Omental fat pad (tissue), 4 donors: ENCODE data around the gene TCF4. TPM values are rescaled to one million over a fixed set of nuclear protein-coding genes. Genes with fewer than 3 reads are reported as not detected.

Experiments used
- ATAC-seq: fragments of 150-250 bp; one replicate; pipeline ENCODE4 v1.9.1; 2016; ENCODE audit warnings: mild to moderate bottlenecking, moderate library complexity; ENCODE audit not compliant: low FRiP score
- DNase-seq: peaks from one replicate; pipeline ENCODE4 v3.0.0-alpha.2; 2019; ENCODE audit warnings: low spot score
- total RNA-seq, 4 donors: library from RNA; depleted of rRNA; stranded (reverse); fragments of >200 nt; gene quantifications; one replicate each; pipeline ENCODE4 v1.1.0, GENCODE V29; 2016
- TF ChIP-seq, protein P1 (sequence below), 3 donors: fragments of 450-650 bp; IDR thresholded peaks; one replicate each; pipeline ENCODE4 v1.5.1; 2016 to 2017; ENCODE audit warnings: antibody characterized with exemption in 3 of 3, mild to moderate bottlenecking in 3 of 3, moderate library complexity in 2 of 3

Gene TCF4
- total RNA-seq, 4 donors from 2014 or later: 113 to 381 (median 141) TPM

DNA sequence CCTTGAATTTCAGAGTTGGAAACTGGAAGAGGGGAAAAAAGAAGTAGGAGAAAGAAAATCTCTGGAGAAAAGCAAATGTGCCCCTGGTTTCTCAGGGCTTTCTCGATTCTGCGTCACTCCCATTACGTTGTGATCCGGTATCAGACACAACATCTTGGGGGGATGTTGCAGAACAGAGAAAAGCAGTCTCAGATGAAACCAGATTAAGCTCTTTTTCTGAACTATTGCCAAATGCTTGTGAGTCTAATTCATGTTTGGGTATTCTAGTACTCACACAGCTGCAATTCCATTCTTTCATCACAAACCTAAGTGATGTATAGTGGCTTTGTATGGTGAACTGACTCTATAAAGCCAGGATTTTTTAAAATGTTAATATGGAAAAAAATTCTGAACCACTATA lies 233.2 kb downstream of the TCF4 start:
- DNase-seq (no peak), ATAC-seq (no peak)
- TF ChIP-seq, protein P1, sequence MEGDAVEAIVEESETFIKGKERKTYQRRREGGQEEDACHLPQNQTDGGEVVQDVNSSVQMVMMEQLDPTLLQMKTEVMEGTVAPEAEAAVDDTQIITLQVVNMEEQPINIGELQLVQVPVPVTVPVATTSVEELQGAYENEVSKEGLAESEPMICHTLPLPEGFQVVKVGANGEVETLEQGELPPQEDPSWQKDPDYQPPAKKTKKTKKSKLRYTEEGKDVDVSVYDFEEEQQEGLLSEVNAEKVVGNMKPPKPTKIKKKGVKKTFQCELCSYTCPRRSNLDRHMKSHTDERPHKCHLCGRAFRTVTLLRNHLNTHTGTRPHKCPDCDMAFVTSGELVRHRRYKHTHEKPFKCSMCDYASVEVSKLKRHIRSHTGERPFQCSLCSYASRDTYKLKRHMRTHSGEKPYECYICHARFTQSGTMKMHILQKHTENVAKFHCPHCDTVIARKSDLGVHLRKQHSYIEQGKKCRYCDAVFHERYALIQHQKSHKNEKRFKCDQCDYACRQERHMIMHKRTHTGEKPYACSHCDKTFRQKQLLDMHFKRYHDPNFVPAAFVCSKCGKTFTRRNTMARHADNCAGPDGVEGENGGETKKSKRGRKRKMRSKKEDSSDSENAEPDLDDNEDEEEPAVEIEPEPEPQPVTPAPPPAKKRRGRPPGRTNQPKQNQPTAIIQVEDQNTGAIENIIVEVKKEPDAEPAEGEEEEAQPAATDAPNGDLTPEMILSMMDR (IDR thresholded peaks at IDR 0.05): no peak

DNA sequence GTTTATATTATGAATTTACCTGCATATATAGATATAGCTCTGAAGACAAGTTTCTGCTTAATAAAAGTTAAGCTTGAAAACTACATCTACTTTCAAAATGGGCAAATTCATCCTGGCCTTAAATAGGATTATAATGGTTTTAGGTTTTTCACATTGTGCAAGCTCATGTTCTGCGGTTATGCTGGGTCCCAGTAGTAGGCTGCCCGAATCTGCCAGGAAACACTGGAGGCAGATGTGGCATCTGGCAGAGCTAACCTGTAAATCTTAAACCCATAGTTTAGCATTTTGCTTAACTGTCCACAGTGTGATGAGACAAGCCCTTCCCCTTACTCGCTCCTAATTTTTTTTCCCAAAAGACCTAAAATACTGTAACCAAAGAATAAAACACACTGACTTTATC lies 234.2 kb downstream of the TCF4 start:
- ATAC-seq: no peak

DNA sequence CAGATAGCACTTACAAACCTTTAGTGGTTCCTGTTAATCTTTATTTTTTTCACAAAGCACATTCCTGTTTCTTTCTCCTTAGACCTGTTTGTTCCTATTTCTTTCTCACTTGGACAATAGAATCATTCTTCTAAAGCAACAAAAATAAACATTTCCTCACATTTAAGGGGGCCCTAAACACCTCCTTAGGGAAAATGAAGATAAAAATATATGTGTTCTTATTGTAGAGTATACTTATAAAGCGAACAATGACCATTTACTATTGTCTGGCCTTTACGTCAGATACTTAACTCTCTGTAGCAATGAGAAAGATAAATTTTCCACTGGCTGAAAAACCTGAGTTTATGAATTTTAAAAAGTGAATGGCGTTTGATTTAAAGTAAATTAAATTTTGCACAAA lies 234.6 kb downstream of the TCF4 start:
- ATAC-seq (no peak), DNase-seq (no peak)
- TF ChIP-seq, protein P1 (IDR thresholded peaks at IDR 0.05): no peak

More for the DNA sequence above, 234.2 kb downstream of the TCF4 start:
- DNase-seq: no peak
- TF ChIP-seq, protein P1 (IDR thresholded peaks at IDR 0.05): no peak

DNA sequence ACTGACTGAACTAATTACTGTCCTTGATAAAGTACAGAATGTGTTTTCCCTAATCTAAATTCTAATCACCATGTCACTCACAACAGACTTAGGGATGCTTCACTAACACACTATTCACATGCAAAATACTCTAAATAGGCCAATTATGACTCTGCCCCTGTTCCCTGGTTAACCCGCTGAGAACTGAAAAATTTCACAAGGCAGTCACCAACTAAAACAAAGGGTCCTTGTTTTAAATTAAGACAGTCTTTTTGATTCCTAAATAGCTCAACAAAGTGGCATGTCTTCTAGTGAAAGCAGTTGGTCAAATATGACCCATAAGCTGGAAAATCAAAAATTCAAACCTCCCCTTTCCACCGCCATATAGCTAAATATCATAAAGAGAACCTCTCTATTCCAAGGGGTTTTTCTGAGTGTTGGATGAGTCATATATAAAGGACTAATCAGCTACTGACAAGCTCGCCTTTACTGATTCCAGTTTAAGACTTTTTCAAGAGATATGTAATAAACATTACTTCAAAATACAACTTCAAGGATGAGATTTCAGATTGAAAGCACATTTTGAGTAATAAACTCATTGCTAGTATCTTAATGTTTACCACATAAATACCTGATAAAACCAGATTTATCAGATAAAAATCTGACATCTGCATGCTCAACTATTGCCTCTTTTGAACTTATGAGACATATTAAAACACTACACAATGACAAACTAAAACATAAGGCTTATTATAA lies 235.8 kb downstream of the TCF4 start:
- TF ChIP-seq, protein P1 (IDR thresholded peaks at IDR 0.05): no peak
- DNase-seq: no peak
- ATAC-seq: no peak

DNA sequence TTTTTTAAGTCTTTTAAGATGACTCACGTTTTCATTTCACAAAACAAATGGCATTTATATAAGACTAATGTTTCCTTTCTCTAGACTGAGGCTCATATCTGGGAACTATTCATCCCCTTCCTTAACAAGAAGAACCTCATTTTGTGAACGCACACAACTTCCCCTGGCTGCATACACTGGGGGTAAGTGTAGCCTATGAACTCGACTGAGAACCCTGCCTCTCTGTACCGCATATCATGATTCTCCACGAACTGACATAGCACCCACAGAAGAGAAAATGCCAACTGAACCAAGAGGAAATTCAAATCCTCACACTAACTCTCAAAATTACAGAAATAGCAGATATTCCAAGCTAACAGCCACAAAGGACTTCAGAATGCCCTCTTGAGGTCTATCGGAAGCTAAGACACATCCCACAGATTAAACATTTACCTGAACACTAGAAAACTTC lies 236.7 kb downstream of the TCF4 start:
- ATAC-seq: no peak
- TF ChIP-seq, protein P1 (IDR thresholded peaks at IDR 0.05): no peak
- no peak for DNase-seq

DNA sequence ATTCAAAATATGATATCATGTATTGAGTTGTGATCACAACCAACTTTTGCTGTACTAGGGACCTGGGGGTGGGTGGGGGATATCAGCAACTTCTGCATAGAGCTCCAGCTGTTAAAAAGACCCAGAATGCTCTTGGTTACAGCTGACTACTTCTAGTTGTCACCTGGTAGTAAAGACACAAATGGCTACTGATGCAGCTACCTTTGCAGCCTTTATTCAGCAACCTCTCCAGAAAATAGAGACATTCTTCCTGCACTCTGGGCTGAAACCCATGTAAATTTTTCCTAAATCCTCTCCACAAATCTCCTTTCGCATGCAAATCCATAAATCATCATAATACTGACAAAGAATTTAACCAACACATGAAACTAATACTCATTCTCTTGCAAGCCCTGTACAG lies 238.3 kb downstream of the TCF4 start:
- TF ChIP-seq, protein P1 (IDR thresholded peaks at IDR 0.05): no peak
- no peak for DNase-seq

More for the DNA sequence above, 238.3 kb downstream of the TCF4 start:
- ATAC-seq: no peak
